Fibroblast of villous mesenchyme (primary cell): ENCODE results near the gene PJA2. TPM values are rescaled to one million over a fixed set of nuclear protein-coding genes. Genes with fewer than 3 reads are reported as not detected.
A peak's percentile ranks its signal among the peaks of the same experiment; 100 is the strongest.

Experiments used
- DNase-seq: peaks from one replicate; pipeline ENCODE4 v3.0.0-alpha.2; 2010; ENCODE audit warnings: low read depth
- H3K4me3 ChIP-seq: 2 replicates; pipeline ENCODE4 v1.5.1; 2011; ENCODE audit warnings: low read depth, mild to moderate bottlenecking, low read length
- total RNA-seq: library from RNA; depleted of rRNA; stranded (reverse); fragments of >200 nt; gene quantifications from 2 replicates; pipeline ENCODE4 v1.2.3, GENCODE V29; 2012
- TF ChIP-seq, protein P1 (sequence below): IDR thresholded peaks from 2 replicates; pipeline ENCODE4 v1.5.1; 2012; ENCODE audit warnings: low read depth, mild to moderate bottlenecking, low read length; ENCODE audit not compliant: insufficient read depth

The PJA2 gene
- total RNA-seq, 1 donor, result 105 TPM

- DNase-seq, result no peak
- TF ChIP-seq, protein P1, sequence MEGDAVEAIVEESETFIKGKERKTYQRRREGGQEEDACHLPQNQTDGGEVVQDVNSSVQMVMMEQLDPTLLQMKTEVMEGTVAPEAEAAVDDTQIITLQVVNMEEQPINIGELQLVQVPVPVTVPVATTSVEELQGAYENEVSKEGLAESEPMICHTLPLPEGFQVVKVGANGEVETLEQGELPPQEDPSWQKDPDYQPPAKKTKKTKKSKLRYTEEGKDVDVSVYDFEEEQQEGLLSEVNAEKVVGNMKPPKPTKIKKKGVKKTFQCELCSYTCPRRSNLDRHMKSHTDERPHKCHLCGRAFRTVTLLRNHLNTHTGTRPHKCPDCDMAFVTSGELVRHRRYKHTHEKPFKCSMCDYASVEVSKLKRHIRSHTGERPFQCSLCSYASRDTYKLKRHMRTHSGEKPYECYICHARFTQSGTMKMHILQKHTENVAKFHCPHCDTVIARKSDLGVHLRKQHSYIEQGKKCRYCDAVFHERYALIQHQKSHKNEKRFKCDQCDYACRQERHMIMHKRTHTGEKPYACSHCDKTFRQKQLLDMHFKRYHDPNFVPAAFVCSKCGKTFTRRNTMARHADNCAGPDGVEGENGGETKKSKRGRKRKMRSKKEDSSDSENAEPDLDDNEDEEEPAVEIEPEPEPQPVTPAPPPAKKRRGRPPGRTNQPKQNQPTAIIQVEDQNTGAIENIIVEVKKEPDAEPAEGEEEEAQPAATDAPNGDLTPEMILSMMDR, result no peak
- H3K4me3 ChIP-seq, result no peak overlapping the region
Measured at GRCh38 chr5:109335114-109335513, 74.7 kb downstream of the PJA2 start.

GRCh38 chr5:109334056-109334455 lies 75.7 kb downstream of the PJA2 start:
- TF ChIP-seq, protein P1, result no peak
- H3K4me3 ChIP-seq, result no peak overlapping the region
- DNase-seq, result no peak

GRCh38 chr5:109329333-109330237 lies 80.2 kb downstream of the PJA2 start:
- H3K4me3 ChIP-seq, result no peak overlapping the region
- DNase-seq, result peak; percentile 60
- TF ChIP-seq, protein P1, result no peak

- DNase-seq, result peak; percentile 21
- TF ChIP-seq, protein P1, result no peak
- no peak overlapping the region for H3K4me3 ChIP-seq
Measured at GRCh38 chr5:109328626-109329025, 81.1 kb downstream of the PJA2 start.

DNA sequence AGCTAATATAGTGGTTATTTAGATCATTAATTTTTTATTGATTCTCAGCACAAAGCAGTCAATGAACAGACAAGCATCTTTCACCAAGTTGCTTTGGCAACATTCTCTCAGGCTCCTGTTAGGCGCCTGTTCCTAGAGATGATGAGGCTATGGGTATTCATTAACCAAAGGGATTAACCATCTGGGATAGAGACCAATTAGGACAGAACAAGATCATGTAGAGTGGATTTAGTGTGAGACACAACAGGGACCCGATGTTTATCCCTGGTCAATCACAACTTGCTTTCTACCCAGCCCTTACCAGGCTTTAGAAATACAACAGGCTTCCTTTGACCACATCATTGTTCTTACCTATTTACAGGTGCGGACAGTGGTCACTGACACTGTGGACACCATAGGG lies 82.2 kb downstream of the PJA2 start:
- no peak for DNase-seq
- no peak overlapping the region for H3K4me3 ChIP-seq
- TF ChIP-seq, protein P1, result no peak

- no peak overlapping the region for H3K4me3 ChIP-seq
- TF ChIP-seq, protein P1, result no peak
- no peak for DNase-seq
Measured at GRCh38 chr5:109326919-109327318, 82.9 kb downstream of the PJA2 start.

DNA sequence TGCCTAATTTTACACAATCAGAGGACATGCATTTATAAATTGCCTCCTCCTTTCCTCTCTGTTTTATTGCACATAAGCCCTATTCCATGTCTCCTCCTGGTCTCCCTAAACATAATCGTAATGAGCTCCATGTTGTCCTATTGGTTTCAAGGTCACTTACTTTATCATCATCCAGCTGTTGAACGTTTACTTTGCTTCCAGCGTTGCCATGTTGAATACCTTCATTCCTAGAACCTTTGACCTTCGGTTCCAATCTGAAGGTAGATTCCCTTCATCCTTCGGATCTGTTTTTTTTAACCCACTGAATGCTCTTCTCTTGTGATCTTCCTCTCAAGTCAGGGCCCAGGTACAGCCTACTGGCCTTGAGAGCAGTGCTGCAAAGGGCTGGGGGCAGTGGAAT lies 84.3 kb downstream of the PJA2 start:
- H3K4me3 ChIP-seq, result no peak overlapping the region
- TF ChIP-seq, protein P1, result no peak
- DNase-seq, result no peak
